Activated CD8-positive, alpha-beta T cell treated with anti-CD3 and anti-CD28 coated beads, Interleukin-2, amount 10 ng/mL, durations not matched to agents 7 days and 5 days (primary cell): ENCODE measurements around the gene INHBB. TPM values are rescaled to one million over a fixed set of nuclear protein-coding genes. Genes with fewer than 3 reads are reported as not detected.

ENCODE experiments used
- ATAC-seq: fragments of 150-1000 bp; cut with Tn5 transposase; one replicate; pipeline ENCODE4 v1.10.0; 2021; ENCODE audit warnings: moderate library complexity
- CTCF ChIA-PET: fragments of 350-600 bp; sonication (Branson Sonifier 250); formaldehyde crosslinking; loops from one replicate; lab custom pipeline; 2021; ENCODE audit warnings: antibody characterized with exemption; lab: Charles Lee
- POLR2A ChIA-PET: fragments of 350-600 bp; sonication (Branson Sonifier 250); formaldehyde crosslinking; loops from one replicate; lab custom pipeline; 2021; ENCODE audit warnings: antibody characterized with exemption; lab: Charles Lee
- DNase-seq: peaks from one replicate; pipeline ENCODE4 v3.0.0-alpha.2; 2020
- H3K27ac Mint-ChIP-seq: one replicate; pipeline ENCODE4 v1.8.0; 2021; ENCODE audit warnings: mild to moderate bottlenecking, mixed read lengths
- H3K27me3 Mint-ChIP-seq: one replicate; pipeline ENCODE4 v1.8.0; 2021; ENCODE audit warnings: low read depth, mixed read lengths
- H3K36me3 Mint-ChIP-seq: one replicate; pipeline ENCODE4 v1.8.0; 2021; ENCODE audit warnings: low read depth, mixed read lengths
- H3K4me1 Mint-ChIP-seq: one replicate; pipeline ENCODE4 v1.8.0; 2021; ENCODE audit warnings: low read depth, mixed read lengths
- H3K4me3 Mint-ChIP-seq: one replicate; pipeline ENCODE4 v1.8.0; 2021; ENCODE audit warnings: mild to moderate bottlenecking, mixed read lengths
- H3K9me3 Mint-ChIP-seq: one replicate; pipeline ENCODE4 v1.8.0; 2022; ENCODE audit warnings: mixed read lengths; ENCODE audit not compliant: insufficient read depth
- total RNA-seq, 2 experiments: library from RNA; stranded (reverse); gene quantifications; one replicate each; pipeline ENCODE4 v1.2.3, GENCODE V29; 2021

INHBB gene
- total RNA-seq, 2 experiments from 2014 or later = not detected

DNA sequence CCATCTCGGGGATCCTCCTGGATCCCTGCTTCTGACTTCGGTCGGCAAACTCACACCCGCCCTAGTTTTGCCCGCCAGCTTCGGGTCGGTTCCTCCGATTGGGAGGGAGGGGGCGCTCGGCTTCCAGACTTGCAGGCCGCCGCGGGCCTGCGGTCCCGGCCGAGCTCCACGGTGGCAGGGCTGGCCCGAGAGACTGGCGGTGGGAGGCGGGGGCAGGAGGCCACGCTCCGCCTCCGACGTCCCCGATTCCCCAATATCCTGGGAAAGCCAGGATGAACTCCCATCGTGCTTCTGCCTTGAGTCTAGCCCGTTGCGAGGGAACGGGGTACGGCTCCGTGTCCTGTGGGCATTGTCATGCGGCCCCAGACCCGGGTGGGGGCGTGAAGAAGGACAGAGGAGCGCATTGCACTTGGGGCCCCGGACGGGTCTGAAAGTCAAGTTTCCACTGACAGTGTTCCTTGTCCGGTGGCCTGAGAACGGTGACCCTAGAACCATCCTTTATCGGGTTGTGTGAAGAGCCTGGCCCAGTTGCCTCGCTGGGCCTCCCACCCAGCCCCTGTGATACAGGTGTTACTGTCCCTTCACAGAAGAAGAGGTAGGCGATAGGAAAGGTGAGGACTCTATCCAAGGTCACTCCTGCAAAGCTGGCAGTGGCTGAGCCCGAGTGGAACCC lies 2.4 kb upstream of the INHBB start:
- ATAC-seq = peak; percentile 46
- H3K27ac Mint-ChIP-seq = no peak overlapping the region
- peak overlapping the region; percentile 25 for H3K4me3 Mint-ChIP-seq
- H3K9me3 Mint-ChIP-seq = no peaks in the 10 kb centered on the region
- H3K27me3 Mint-ChIP-seq = peaks cover 58% of the 10 kb centered on the region
- H3K4me1 Mint-ChIP-seq = peaks cover 25% of the 10 kb centered on the region
- DNase-seq = peak; percentile 66
- ChIA-PET CTCF (interaction anchor here (0.7 to 2.0 kb wide), 9 partner anchors 10 to 338 kb away, joined by 3 to 11 read pairs (median 5); no protein-coding TSS in a partner anchor), POLR2A (no interaction called here)
- no peaks in the 10 kb centered on the region for H3K36me3 Mint-ChIP-seq

DNA sequence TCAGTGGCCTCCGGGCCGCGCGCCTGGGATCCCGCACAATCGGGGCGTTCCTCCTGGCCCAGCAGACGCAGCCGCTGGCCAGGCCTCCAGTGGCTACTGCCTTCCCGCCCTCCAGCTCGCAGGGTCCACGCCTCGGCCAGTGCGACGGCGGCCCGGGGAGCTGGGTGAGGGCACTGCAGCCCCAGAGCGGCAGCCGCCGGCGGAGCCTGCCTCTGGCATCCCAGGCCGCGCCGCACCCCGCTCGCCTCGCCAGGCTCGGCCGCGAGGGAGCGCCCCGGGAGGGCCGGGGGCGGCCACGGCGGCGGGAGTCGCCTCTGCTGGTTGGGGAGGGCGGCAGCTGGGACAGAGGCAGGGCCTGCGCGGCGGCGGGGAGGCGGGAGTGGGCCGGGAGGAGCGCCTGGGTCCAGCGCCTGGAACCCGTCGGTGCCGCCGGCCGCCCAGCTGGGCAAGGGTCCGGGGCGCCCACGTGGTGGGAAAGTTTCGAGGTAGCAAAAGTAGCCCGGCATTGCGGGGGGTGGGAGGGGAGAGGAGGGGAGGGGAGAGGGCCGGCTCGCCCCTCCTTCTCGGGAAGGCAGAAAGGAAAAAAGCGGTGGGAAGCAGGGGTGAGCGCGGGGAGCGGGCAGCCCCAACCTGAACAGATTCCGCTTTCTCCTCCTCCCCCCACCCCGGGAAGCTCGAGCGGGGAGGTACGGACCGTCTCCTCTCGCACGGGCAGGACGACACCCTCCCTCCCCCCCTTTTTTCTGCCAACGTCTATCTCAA lies 1.5 kb upstream of the INHBB start:
- ATAC-seq (no peak), DNase-seq (no peak)
- Mint-ChIP-seq H3K4me1 (peaks cover 25% of the 10 kb centered on the region), H3K4me3 (no peak overlapping the region), H3K9me3 (no peaks in the 10 kb centered on the region), H3K27ac (no peak overlapping the region), H3K27me3 (peaks cover 61% of the 10 kb centered on the region), H3K36me3 (no peaks in the 10 kb centered on the region)
- ChIA-PET CTCF (interaction anchor here (1.7 to 2.0 kb wide), 3 partner anchors 331 to 337 kb away, joined by 8 to 11 read pairs (median 9); no protein-coding TSS in a partner anchor), POLR2A (no interaction called here)

DNA sequence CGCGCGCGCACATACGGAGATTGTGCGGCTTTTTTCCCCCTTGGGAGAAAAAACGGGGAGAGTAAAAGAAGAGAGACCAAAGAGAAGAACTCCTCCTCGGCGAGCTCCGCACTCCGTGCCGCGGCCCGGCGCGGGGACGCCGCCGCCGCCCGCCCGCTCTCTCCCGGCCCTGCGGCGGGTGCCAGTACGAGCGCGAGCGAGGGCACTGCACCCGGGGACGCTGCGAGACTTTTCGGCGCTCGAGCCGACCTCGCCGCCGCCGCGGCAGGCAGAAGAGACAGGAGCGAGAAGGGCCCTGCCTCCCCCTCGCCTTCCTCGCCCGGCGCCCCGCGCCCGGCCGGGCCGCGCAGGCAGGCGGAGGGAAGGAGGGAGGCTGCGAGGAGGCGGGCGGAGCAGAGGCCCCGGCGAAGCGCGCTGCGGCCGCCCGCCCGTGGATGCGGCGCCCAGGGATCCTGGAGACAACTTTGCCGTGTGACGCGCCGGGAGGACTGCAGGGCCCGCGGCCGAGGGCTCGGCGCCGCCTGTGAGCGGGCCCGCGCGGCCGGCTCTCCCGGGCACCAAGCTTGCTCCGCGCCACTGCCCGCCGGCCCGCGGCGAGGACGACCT lies 857 bp upstream of the INHBB start:
- H3K9me3 Mint-ChIP-seq = no peaks in the 10 kb centered on the region
- peaks cover 65% of the 10 kb centered on the region for H3K27me3 Mint-ChIP-seq
- no peak overlapping the region for H3K4me3 Mint-ChIP-seq
- no peaks in the 10 kb centered on the region for H3K36me3 Mint-ChIP-seq
- ATAC-seq (peak; percentile 41), DNase-seq (no peak)
- ChIA-PET POLR2A (no interaction called here), CTCF (no interaction called here)
- peaks cover 25% of the 10 kb centered on the region for H3K4me1 Mint-ChIP-seq
- H3K27ac Mint-ChIP-seq = no peak overlapping the region

DNA sequence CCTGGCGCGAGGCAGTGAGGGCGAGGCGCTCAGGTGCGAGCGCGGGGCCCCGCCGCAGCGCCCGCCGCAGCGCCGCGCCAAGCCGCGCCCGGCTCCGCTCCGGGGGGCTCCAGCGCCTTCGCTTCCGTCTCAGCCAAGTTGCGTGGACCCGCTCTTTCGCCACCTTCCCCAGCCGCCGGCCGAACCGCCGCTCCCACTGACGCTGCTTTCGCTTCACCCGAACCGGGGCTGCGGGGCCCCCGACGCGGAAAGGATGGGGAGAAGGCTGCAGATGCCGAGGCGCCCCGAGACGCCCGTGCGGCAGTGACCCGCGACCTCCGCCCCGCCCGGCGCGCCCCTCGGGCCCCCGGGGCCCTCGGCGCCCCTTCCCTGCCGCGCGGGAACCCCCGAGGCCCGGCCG lies 328 bp upstream of the INHBB start:
- CTCF ChIA-PET = no interaction called here

DNA sequence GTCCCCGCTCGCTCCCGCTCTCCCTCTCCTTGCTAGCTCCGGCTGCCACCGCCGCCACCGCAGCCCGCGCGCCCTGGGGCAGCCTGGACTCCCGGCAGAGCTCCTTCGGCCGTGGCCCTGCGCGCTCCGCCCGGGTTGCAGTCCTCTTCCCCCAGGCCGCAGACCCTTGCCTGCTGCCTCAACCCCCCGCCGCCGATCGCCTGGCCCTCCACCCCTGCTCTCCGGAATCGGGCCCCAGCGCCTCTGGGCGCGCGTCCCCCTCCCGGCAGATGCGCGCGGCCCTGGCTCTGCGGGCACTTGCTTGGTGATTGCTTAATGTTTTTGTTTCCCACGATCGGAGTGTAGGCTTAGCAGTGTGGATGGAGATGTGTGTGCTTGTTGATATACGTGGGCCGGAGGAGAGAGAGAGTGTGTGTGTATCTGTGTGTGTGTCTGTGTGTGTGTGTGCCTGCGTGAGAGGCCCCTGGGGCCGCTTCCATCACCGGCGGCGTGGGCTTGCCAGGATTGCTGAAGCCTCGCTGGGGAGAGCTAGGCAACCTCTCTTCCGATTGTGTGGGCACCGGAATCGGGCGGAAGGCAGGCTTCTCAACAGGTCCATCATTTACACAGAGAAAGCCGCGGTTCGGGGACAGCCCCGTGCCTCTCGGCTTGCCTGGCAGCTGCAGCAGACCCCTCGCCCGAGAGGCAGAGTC lies 877 bp downstream of the INHBB start:
- DNase-seq = peak; percentile 25
- no peak overlapping the region for H3K27ac Mint-ChIP-seq
- ATAC-seq = no peak
- ChIA-PET CTCF (no interaction called here), POLR2A (no interaction called here)
- peaks cover 60% of the 10 kb centered on the region for H3K27me3 Mint-ChIP-seq
- no peaks in the 10 kb centered on the region for H3K36me3 Mint-ChIP-seq
- H3K9me3 Mint-ChIP-seq = no peaks in the 10 kb centered on the region
- peak overlapping the region; percentile 29 for H3K4me3 Mint-ChIP-seq
- peaks cover 25% of the 10 kb centered on the region for H3K4me1 Mint-ChIP-seq

More for the DNA sequence above, 328 bp upstream of the INHBB start:
- no peaks in the 10 kb centered on the region for H3K36me3 Mint-ChIP-seq
- POLR2A ChIA-PET = no interaction called here
- H3K4me1 Mint-ChIP-seq = peaks cover 25% of the 10 kb centered on the region
- DNase-seq (no peak), ATAC-seq (peak; percentile 27)
- H3K9me3 Mint-ChIP-seq = no peaks in the 10 kb centered on the region
- H3K4me3 Mint-ChIP-seq = no peak overlapping the region
- peaks cover 66% of the 10 kb centered on the region for H3K27me3 Mint-ChIP-seq
- no peak overlapping the region for H3K27ac Mint-ChIP-seq

DNA sequence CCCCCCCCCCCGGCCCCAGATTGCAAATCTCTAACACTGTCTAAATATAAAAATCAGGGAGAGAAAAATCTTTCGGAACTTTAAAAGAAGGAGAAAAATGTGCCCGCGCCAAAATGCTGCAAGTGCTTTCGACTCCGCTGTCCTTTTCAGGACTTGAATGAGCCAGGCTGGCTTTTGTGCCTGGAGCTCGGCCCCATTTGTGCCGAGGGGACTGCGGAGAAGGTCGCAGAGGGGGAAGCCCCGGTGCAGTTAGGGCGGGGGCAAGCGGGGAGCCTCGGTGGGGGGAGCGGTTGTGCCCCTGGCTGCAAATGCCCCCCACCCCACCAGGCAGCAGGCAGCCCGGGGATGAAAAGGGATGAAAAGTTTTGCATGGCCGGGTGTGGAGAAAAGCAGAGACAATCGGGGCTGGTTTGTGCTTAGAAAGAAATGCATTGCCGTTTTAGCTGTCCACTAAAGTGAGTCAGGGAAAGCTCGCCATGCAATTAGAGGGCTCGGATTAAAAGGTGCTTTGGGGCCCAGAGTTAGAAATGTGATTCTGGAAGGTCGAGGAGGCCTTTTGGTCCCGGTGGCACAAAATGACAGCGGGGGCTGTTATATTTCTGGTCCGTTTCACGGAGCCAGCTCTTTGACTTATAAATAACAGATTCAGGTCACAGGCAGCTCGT lies 1.6 kb downstream of the INHBB start:
- ChIA-PET CTCF (interaction anchor here (0.8 kb wide), 1 partner anchor 12 kb away, joined by 3 read pairs; no protein-coding TSS in a partner anchor), POLR2A (no interaction called here)
- Mint-ChIP-seq H3K27ac (no peak overlapping the region), H3K4me1 (peaks cover 23% of the 10 kb centered on the region), H3K9me3 (no peaks in the 10 kb centered on the region), H3K27me3 (peaks cover 54% of the 10 kb centered on the region), H3K36me3 (no peaks in the 10 kb centered on the region), H3K4me3 (no peak overlapping the region)
- no peak for DNase-seq
- no peak for ATAC-seq

DNA sequence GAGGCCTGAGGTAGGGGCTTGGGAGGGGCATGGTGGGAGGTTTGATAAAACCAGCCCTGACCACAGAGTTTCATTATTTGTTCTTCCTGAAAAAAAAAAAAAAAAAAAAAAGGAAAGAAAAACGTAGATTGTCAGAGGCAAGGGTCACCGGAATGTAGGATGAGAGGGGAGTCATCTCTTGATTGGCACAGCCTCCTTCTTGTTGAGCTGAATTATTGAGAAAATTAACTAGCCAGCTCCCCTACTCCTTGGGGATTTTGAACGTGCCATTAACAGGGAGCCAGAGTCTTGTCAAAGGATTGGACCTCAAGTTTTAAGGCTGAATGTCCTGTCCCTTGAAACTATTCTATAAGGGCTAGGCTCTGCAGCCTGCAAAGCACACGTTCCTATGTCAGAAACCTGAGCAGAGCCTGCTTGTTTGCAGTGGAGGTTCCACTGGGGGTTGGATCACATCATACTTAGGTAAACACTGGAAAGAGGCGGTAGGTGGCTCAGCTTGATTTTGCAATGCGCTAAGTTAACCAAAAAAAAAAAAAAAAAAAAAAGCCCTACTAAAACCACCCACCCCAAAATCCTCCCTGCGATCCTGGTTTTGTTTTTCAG lies 2.3 kb downstream of the INHBB start:
- no peak for ATAC-seq
- Mint-ChIP-seq H3K9me3 (no peaks in the 10 kb centered on the region), H3K27ac (no peak overlapping the region), H3K4me3 (no peak overlapping the region), H3K27me3 (peaks cover 47% of the 10 kb centered on the region), H3K36me3 (no peaks in the 10 kb centered on the region), H3K4me1 (peaks cover 18% of the 10 kb centered on the region)
- ChIA-PET CTCF (interaction anchor here (0.8 kb wide), 1 partner anchor 11 kb away, joined by 3 read pairs; no protein-coding TSS in a partner anchor), POLR2A (no interaction called here)
- no peak for DNase-seq

DNA sequence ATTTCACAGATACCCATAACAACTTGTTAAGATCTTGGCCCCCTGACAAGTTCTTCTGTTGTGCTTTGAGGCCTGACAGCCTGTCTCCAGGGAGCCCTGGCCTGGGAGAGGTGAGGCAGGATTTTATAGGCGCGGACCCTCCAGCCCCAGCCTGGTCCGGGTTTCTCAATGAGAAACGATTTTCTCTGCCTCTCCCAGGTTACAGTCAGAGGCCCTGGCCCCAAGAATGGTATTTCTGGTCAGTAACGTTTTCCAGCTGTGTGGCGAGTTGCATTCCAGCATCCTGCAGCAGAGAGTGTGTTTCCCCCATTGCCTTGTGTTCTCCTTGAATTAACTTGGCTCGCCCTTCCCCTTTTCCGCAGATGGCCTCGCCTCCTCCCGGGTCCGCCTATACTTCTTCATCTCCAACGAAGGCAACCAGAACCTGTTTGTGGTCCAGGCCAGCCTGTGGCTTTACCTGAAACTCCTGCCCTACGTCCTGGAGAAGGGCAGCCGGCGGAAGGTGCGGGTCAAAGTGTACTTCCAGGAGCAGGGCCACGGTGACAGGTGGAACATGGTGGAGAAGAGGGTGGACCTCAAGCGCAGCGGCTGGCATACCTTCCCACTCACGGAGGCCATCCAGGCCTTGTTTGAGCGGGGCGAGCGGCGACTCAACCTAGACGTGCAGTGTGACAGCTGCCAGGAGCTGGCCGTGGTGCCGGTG lies 3.0 kb downstream of the INHBB start:
- Mint-ChIP-seq H3K4me3 (no peak overlapping the region), H3K36me3 (no peaks in the 10 kb centered on the region), H3K4me1 (peaks cover 13% of the 10 kb centered on the region), H3K9me3 (no peaks in the 10 kb centered on the region), H3K27me3 (peaks cover 41% of the 10 kb centered on the region), H3K27ac (no peak overlapping the region)
- ChIA-PET POLR2A (no interaction called here), CTCF (no interaction called here)
- no peak for DNase-seq
- ATAC-seq = no peak

DNA sequence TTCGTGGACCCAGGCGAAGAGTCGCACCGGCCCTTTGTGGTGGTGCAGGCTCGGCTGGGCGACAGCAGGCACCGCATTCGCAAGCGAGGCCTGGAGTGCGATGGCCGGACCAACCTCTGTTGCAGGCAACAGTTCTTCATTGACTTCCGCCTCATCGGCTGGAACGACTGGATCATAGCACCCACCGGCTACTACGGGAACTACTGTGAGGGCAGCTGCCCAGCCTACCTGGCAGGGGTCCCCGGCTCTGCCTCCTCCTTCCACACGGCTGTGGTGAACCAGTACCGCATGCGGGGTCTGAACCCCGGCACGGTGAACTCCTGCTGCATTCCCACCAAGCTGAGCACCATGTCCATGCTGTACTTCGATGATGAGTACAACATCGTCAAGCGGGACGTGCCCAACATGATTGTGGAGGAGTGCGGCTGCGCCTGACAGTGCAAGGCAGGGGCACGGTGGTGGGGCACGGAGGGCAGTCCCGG lies 3.5 kb downstream of the INHBB start:
- ATAC-seq = no peak
- Mint-ChIP-seq H3K27me3 (peaks cover 40% of the 10 kb centered on the region), H3K27ac (no peak overlapping the region), H3K4me1 (peaks cover 13% of the 10 kb centered on the region), H3K36me3 (no peaks in the 10 kb centered on the region), H3K4me3 (no peak overlapping the region), H3K9me3 (no peaks in the 10 kb centered on the region)
- ChIA-PET POLR2A (no interaction called here), CTCF (no interaction called here)
- no peak for DNase-seq

DNA sequence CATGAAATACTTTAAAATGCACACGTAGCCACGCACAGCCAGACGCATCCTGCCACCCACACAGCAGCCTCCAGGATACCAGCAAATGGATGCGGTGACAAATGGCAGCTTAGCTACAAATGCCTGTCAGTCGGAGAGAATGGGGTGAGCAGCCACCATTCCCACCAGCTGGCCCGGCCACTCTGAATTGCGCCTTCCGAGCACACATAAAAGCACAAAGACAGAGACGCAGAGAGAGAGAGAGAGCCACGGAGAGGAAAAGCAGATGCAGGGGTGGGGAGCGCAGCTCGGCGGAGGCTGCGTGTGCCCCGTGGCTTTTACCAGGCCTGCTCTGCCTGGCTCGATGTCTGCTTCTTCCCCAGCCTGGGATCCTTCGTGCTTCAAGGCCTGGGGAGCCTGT lies 4.1 kb downstream of the INHBB start:
- CTCF ChIA-PET = no interaction called here
- no peak for DNase-seq
- Mint-ChIP-seq H3K4me1 (peaks cover 13% of the 10 kb centered on the region), H3K27me3 (peaks cover 40% of the 10 kb centered on the region), H3K9me3 (no peaks in the 10 kb centered on the region), H3K27ac (no peak overlapping the region), H3K4me3 (no peak overlapping the region), H3K36me3 (no peaks in the 10 kb centered on the region)
- no peak for ATAC-seq
- POLR2A ChIA-PET = no interaction called here
